ENCODE measurements around the gene CD99L2. TPM values are rescaled to one million over a fixed set of nuclear protein-coding genes. Genes with fewer than 3 reads are reported as not detected.
"Not testable (repeated sequence)": the region's sequence is repeated elsewhere in the genome, so short reads cannot be mapped to it uniquely, and the experiment has no call there.

The CD99L2 gene
- total RNA-seq, 4 donors from 2014 or later, result 97.2 to 122 (median 112) TPM

DNA sequence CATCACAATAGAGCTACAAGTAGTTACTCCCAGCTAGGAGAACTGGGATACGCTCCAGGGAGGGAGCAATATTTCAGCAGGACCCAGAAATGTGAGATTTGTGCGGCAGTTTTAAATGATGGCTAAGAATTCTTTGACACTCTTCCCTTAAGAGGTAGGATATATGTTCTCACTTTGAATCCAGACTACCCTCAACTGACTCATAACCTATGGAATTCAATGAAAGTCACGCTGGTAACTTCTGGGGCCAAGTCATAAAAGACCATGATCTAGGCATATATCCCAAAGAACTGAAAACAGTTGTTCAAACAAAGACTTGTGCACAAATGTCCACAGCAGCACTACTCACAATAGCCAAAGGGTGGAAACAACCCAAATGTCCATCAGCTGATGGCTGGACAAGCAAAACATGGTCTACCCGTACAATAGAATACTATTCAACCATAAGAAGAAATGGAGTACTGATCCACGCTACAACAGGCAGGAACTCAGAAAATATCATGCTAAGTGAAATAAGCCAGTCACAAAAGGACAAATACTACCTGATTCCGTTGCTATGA, 10.5 kb downstream of the CD99L2 start:
- 78 to 86% methylated on average over 6 of the region's 6 CpGs for WGBS, 2 donors
- TF ChIP-seq POLR2A (IDR thresholded peaks at IDR 0.05) (no peak), EP300 (IDR thresholded peaks at IDR 0.05) (no peak)
- TF ChIP-seq, protein P1, sequence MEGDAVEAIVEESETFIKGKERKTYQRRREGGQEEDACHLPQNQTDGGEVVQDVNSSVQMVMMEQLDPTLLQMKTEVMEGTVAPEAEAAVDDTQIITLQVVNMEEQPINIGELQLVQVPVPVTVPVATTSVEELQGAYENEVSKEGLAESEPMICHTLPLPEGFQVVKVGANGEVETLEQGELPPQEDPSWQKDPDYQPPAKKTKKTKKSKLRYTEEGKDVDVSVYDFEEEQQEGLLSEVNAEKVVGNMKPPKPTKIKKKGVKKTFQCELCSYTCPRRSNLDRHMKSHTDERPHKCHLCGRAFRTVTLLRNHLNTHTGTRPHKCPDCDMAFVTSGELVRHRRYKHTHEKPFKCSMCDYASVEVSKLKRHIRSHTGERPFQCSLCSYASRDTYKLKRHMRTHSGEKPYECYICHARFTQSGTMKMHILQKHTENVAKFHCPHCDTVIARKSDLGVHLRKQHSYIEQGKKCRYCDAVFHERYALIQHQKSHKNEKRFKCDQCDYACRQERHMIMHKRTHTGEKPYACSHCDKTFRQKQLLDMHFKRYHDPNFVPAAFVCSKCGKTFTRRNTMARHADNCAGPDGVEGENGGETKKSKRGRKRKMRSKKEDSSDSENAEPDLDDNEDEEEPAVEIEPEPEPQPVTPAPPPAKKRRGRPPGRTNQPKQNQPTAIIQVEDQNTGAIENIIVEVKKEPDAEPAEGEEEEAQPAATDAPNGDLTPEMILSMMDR (IDR thresholded peaks at IDR 0.05), result no peak
- no peak overlapping the region for H3K27ac ChIP-seq
- H3K4me3 ChIP-seq, result no peak overlapping the region
- H3K9me3 ChIP-seq, result no peaks in the 10 kb centered on the region
- DNase-seq (ENCODE audit: low spot score in 2 of 2), result no peak
- no peaks in the 10 kb centered on the region for H3K4me1 ChIP-seq
- H3K36me3 ChIP-seq, result no peaks in the 10 kb centered on the region
- H3K27me3 ChIP-seq, result no peaks in the 10 kb centered on the region

DNA sequence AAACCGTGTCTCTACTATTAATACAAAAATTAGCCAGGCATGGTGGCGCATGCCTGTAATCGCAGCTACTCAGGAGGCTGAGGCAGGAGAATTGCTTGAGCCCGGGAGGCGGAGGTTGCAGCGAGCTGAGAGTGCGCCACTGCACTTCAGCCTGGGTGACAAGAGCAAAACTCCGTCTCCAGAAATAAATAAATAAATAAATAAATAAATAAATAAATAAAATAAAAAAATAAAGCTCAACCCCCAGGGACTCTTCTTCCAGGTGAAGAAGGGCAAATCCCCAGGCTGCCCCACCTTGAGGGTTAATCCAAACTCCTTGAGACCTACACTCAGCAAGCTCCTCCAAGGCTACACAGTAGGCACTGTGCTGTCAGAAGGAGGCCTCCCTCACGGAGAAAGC, 11.2 kb downstream of the CD99L2 start:
- not testable (repeated sequence) for H3K27me3 ChIP-seq; H3K4me3 ChIP-seq; H3K36me3 ChIP-seq; H3K9me3 ChIP-seq; H3K27ac ChIP-seq; DNase-seq (ENCODE audit: low spot score in 2 of 2); H3K4me1 ChIP-seq
- WGBS, 2 donors, result 93 to 100% methylated on average over 9 of the region's 9 CpGs

DNA sequence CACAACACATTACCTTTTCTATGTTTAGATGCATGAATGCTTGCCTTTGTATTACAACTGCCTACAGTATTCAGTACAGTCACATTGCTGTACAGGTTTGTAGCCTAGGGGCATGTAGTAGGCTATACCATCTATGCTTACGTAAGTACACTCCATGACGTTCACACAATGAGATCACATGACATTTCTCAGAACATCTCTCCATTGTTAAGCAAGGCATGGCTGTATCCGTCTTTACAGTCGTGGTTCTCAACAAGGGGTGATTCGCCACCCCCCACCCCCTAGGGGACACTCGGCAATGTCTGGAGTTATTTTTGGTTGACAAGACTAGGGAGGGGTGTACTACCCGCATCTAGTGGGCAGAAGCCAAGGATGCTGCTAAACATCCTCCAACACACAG, 12.1 kb downstream of the CD99L2 start:
- no peaks in the 10 kb centered on the region for H3K27me3 ChIP-seq
- no peak overlapping the region for H3K4me3 ChIP-seq
- TF ChIP-seq, protein P1 (IDR thresholded peaks at IDR 0.05), result no peak
- TF ChIP-seq POLR2A (IDR thresholded peaks at IDR 0.05) (no peak), EP300 (IDR thresholded peaks at IDR 0.05) (no peak)
- DNase-seq (ENCODE audit: low spot score in 2 of 2), result no peak
- 85 to 87% methylated on average over 6 to 7 of the region's 7 CpGs for WGBS, 2 donors
- H3K9me3 ChIP-seq, result no peaks in the 10 kb centered on the region
- H3K36me3 ChIP-seq, result no peaks in the 10 kb centered on the region
- H3K4me1 ChIP-seq, result no peaks in the 10 kb centered on the region
- no peak overlapping the region for H3K27ac ChIP-seq

DNA sequence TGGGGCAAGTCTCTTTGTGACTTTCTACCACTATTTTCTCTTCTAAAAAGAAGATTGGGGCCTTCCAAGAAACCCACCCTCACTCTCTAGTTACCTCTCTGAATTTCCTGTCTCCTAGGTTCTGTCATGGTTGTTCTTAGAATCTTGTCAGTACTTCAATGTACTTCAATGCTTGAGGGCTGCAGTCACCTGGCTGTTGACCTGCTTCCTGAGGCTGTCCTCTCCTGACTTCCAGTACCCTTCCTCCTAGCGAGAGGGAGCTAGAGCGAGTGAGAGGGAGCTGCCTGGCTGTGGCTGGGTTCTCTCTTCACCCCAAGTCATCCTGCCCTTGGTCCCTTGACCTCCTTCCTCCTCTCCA, 17.7 kb downstream of the CD99L2 start:
- DNase-seq (ENCODE audit: low spot score in 2 of 2), result no peak
- H3K36me3 ChIP-seq, result no peaks in the 10 kb centered on the region
- H3K4me1 ChIP-seq, result no peaks in the 10 kb centered on the region
- WGBS, 2 donors, result 83 to 100% methylated on average over 2 of the region's 2 CpGs
- no peaks in the 10 kb centered on the region for H3K27me3 ChIP-seq
- H3K27ac ChIP-seq, result no peak overlapping the region
- H3K4me3 ChIP-seq, result no peak overlapping the region
- TF ChIP-seq POLR2A (IDR thresholded peaks at IDR 0.05) (no peak), EP300 (IDR thresholded peaks at IDR 0.05) (no peak)
- TF ChIP-seq, protein P1 (IDR thresholded peaks at IDR 0.05), result no peak
- no peaks in the 10 kb centered on the region for H3K9me3 ChIP-seq

DNA sequence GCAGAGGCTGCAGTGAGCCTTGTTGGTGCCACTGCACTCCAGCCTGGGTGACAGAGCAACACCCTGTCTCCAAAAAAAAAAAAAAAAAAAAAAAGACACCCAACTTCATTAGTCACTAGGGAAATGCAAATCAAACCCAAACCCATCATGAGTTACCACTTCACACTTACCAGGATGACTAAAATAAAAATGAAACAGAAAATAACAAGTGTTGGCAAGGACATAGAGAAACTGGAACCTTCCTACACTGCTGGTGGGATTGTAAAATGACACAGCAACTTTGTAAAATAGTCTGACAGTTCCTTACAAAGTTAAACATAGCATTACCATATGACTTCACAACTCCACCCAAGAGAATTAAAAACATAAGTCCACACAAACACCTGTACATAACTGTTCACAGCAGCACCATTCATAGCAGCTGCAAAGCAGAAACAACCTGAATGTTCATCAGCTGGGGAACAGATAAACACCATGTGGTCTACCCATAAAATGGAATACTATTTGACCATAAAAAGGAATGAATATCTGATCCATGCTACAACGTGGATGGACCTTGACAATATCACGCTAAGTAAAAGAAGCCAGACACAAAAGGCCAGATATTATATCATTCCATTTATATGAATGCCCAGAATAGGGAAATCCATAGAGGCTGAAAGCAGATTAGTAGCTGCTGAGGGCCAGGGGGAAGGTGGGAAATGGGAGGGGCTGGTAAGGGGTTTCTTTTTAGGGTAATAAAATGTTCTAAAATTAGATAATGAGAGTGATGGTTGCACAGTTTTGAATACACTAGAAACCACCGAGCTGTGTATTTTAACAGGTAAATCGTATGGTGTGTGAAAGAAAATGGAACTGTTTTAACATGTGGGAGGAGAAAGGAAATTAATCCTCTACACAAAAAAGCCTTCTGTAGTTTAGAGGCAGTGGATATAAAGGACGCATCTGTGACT, 18.3 kb downstream of the CD99L2 start:
- H3K9me3 ChIP-seq, result no peaks in the 10 kb centered on the region
- DNase-seq (ENCODE audit: low spot score in 2 of 2), result no peak
- H3K4me3 ChIP-seq, result no peak overlapping the region
- TF ChIP-seq POLR2A (IDR thresholded peaks at IDR 0.05) (no peak), EP300 (IDR thresholded peaks at IDR 0.05) (no peak)
- TF ChIP-seq, protein P1 (IDR thresholded peaks at IDR 0.05), result no peak
- 79 to 83% methylated on average over 5 of the region's 5 CpGs for WGBS, 2 donors
- H3K27me3 ChIP-seq, result no peaks in the 10 kb centered on the region
- no peaks in the 10 kb centered on the region for H3K4me1 ChIP-seq
- H3K36me3 ChIP-seq, result no peaks in the 10 kb centered on the region
- no peak overlapping the region for H3K27ac ChIP-seq

DNA sequence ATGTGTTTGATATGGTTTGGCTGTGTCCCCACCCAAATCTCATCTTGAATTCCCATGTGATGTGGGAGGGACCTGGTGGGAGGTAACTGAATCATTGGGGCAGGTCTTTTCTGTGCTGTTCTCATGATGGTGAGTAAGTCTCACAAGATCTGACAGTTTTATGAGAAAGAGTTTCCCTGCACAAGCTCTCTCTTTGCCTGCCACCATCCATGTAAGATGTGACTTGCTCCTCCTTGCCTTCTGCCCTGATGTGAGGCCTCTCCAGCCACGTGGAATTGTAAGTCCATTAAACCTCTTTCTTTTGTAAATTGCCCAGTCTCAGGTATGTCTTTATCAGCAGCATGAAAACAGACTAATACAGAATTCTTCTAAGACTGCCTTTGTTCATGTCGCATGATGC, 22.8 kb downstream of the CD99L2 start:
- not testable (repeated sequence) for DNase-seq (ENCODE audit: low spot score in 2 of 2)
- WGBS, 2 donors, result 68 to 93% methylated on average over 2 of the region's 2 CpGs

More for the DNA sequence above, 22.8 kb downstream of the CD99L2 start:
- H3K4me3 ChIP-seq, H3K36me3 ChIP-seq, H3K27me3 ChIP-seq, H3K9me3 ChIP-seq, H3K4me1 ChIP-seq, H3K27ac ChIP-seq: not testable (repeated sequence)

Measured in tibial nerve (tissue), 4 donors.